Fibroblast of lung (primary cell): ENCODE results near the gene CABLES1.

Source experiments
- CTCF ChIP-seq, 2 donors: IDR thresholded peaks in 1 of 2; conservative IDR thresholded peaks in 1 of 2; 1 replicate in 1 of 2; 2 replicates in 1 of 2; pipeline ENCODE4 v1.5.1; 2011 to 2012; ENCODE audit warnings: low read length in 2 of 2, control low read depth in 1 of 2, inconsistent platforms in 1 of 2, low read depth in 1 of 2, mild to moderate bottlenecking in 1 of 2
- EZH2 ChIP-seq: IDR thresholded peaks from 2 replicates; pipeline ENCODE4 v1.5.1; 2012; ENCODE audit warnings: low read length, control low read depth, mild to moderate bottlenecking; ENCODE audit errors: missing control alignments

DNA sequence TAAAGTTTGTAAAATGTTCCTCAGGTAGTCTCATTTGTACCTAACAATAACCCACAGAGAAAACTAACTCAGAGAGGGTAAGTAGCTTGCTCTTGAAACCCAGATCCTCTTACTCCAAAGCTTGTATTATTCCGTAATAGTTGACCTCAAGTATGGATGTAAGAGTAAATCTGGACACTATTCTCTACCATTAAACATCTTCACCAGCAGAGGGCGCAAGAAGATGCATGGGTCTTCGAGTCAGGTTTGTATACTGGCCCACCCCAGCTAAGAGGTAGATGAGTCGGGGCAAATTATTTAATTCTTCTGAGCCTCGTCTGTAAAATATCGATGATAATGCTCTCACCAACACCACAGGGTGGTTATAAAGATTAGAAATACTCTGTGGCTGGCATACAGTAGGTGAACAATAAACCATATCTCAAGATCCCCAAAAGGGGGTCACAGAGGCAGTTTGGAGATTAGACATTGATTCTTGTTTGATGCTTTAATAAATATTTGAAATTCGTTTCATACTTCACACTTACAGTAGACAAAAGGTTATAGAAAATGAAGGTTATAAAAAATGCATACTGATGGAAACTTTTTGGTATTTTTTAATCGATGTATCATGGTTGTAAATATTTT is 3.5 kb upstream of the CABLES1 start:
- TF ChIP-seq CTCF (conservative IDR thresholded peaks at IDR 0.05 in 1 of 2, IDR thresholded peaks at IDR 0.05 in 1 of 2; ENCODE audit: low read depth in 1 of 2, low read length in 2 of 2) (peak; percentile 66 to 68), EZH2 (no peak)
